GM18519 (cell line): ENCODE data around the gene TAF4B.
"Not testable (repeated sequence)": the region's sequence is repeated elsewhere in the genome, so short reads cannot be mapped to it uniquely, and the experiment has no call there.

Experiments used
- ATAC-seq: cut with Tn5 transposase; IDR thresholded peaks from one replicate; pipeline ENCODE4 v1.9.1; 2021; ENCODE audit warnings: mild to moderate bottlenecking, moderate library complexity; ENCODE audit not compliant: unreplicated experiment, low FRiP score

Gene TAF4B, protein sequence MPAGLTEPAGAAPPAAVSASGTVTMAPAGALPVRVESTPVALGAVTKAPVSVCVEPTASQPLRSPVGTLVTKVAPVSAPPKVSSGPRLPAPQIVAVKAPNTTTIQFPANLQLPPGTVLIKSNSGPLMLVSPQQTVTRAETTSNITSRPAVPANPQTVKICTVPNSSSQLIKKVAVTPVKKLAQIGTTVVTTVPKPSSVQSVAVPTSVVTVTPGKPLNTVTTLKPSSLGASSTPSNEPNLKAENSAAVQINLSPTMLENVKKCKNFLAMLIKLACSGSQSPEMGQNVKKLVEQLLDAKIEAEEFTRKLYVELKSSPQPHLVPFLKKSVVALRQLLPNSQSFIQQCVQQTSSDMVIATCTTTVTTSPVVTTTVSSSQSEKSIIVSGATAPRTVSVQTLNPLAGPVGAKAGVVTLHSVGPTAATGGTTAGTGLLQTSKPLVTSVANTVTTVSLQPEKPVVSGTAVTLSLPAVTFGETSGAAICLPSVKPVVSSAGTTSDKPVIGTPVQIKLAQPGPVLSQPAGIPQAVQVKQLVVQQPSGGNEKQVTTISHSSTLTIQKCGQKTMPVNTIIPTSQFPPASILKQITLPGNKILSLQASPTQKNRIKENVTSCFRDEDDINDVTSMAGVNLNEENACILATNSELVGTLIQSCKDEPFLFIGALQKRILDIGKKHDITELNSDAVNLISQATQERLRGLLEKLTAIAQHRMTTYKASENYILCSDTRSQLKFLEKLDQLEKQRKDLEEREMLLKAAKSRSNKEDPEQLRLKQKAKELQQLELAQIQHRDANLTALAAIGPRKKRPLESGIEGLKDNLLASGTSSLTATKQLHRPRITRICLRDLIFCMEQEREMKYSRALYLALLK

DNA sequence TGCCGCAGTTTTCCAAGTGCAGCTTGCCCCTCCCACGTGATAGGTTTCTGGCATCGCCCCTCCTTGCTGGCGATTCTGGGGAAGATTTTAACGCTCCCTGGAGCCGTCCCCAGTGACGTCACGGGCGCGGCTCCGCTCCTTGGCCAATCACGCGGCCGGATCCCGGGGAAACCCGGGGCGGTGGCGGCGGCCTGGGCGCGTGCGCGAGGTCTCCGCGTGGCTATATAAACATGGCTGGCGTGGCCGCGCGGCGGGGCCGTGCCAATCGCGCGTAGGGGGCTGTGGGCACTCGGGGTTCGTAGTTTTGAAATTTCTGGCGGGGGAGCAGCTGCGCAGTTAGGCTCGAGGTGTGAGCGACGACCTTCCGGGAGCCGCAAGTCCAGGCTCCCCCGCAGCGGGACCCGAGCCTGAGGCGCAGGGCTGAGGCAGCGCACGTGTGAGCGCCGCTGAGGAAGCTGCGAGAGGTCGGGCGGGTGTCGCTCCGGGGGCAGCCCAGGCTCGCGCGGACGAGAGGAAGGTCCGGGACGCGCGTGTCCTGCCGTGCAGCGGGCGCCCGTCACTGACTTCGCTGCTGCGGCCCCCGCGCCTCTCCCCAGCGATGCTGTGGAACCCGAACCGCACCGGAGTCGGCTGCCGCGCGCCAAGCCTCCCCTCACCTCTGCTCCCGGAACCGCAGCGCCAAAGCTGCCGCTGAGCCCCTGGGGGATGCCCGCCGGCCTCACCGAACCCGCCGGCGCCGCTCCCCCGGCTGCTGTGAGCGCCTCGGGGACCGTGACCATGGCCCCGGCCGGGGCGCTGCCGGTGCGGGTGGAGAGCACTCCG, at the start of gene TAF4B:
Gene TAF4B, plus strand, starts transcription at position 217 of the 822 bp plus-strand sequence. Its CDS starts 489 bp downstream, at position 706.
- peak; percentile 73 for ATAC-seq

DNA sequence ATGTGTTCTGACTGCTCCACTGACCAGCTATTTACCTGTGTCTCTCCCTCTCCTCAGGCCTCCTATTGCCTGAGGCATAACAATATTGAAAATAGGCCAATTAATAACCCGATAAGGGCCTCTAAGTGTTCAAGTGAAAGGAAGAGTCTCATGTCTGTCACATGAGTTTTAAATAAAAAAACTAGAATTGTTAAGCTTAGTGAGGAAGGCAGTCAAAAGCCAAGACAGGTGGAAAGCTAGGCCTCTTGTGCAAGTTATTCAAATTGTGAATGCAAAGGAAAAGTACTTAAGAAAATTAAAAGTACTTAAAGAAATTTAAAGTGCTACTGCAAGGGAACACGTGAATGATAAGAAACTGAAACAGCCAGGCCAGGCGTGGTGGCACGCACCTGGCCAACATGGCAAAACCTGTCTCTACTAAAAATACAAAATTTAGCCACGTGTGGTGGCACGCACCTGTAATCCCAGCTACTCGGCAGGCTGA, 44.9 kb upstream of the TAF4B start:
- ATAC-seq: no peak

DNA sequence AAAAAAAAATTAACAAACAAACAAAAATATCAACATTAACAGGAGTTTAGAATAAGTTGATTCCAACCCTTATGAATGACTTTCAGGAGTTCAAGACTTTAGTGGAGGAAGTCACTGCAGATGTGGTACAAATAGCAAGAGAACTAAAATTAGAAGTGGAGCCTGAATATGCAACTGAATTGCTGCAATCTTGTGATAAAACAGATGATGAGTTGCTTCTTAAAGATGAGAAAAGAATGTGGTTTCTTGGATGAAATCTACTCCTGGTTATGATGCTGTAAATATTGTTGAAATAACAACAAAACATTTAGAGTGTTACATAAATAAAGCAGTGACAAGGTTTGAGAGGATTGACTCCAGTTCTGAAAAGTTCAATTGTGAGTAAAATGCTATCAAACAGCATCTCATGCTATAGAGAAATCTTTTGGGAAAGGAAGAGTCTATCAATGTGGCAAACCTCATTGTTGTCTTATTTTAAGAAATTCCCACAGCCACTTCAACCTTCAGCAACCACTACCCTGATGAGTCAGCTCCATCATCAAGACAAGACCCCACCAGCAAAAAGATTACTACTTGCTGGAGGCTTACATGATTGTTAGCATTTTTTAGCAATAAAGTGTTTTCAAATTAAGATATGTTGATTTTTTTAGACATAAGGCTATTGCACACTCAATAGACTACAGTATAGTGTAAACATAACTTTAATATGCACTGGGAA, 42.7 kb upstream of the TAF4B start:
- no peak for ATAC-seq

DNA sequence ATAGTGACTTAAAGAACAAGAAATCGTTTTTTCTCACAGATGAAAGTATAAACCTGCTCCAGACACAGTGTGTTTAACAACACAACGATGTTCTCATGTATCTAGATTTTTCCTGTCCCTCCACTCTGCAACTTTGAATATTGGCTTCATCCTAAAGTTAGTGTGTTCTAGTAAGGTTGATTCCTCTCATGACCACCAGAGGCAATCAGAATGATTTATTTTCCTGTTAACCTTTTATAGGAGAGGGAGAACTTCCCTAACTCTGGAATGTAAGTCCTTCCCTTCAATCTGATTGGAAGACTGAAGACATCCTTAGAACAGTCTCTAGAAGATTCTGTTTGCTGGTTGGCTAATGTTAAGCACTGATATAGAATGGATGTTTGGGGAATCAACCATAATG, 41.0 kb upstream of the TAF4B start:
- no peak for ATAC-seq

DNA sequence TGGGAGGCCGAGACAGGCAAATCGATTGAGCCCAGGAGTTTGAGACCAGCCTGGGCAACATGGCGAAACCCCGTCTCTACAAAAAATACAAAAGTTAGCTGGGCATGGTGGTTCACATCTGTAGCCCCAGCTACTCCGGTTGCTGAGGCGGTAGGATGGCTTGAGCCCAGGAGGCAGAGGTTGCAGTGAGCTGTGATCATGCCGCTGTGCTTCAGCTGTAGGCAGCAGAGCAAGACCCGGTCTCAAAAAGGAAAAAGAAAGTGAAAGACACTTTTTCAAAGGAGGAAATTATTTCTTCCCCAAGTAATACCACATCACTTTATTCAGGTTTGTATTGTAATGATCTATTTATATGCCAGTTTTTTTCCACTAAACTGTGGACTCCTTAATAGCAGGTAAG, 35.7 kb upstream of the TAF4B start:
- ATAC-seq: peak; percentile 89

DNA sequence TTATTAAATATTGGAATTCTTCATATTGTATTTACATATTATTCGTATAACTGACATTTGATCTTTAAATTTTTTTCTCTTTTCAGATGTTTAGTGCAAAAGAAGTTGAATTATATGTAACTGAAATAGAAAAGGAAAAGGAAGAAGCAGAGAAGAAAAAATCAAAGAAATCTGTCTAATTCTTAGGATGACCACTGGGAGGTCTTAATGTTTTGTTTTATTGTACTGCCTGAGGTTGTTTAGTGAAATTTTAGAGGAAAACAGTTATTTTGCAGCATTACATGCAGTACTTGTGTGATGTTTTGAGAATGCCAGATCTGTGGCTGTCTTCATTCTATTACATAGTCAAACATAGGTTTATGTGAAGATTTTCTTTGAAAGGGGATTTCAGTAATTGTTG, 34.0 kb upstream of the TAF4B start:
- ATAC-seq: no peak

DNA sequence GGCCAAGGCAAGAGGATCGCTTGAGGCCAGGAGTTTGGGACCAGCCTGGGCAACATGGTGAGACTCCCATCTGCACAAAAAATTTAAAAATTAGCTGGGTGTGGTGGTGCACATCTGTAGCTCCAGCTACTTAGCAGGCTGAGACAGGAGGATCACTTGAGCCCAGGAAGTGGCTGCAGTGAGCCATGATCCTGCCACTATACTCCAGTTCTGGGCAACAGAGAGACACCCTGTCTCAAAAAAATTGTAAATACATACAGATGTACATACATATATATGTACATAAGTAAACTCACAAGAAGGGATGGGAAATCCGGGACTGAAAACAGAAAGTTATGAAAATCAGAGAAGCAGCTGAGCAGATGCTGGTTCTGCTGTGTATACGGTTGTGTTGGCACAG, 29.6 kb upstream of the TAF4B start:
- ATAC-seq: no peak

DNA sequence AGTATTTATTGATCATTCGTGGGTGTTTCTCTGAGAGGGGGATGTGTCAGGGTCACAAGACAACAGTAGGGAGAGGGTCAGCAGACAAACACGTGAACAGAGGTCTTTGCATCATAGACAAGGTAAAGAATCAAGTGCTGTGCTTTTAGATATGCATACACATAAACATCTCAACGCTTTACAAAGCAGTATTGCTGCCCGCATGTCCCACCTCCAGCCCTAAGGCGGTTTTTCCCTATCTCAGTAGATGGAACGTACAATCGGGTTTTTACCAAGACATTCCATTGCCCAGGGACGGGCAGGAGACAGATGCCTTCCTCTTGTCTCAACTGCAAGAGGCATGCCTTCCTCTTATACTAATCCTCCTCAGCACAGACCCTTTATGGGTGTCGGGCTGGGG, 24.2 kb upstream of the TAF4B start:
- not testable (repeated sequence) for ATAC-seq

DNA sequence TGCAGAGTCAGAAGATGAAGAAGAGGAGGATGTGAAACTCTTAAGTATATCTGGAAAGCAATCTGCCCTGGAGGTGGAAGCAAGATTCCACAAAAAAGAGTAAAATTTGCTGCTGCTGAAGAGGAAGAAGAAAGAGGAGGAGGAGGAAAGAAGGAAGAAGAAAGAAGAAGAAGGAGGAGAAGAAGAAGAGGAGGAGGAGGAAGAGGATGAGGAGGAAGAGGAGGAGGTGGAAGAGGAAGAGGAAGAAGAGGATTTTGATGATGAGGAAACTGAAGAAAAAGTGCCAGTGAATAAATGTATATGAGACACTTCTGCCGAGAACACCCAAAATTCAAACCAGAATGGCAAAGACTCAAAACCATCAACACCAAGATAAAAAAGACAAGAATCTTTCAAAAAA, 20.9 kb upstream of the TAF4B start:
- ATAC-seq: no peak

DNA sequence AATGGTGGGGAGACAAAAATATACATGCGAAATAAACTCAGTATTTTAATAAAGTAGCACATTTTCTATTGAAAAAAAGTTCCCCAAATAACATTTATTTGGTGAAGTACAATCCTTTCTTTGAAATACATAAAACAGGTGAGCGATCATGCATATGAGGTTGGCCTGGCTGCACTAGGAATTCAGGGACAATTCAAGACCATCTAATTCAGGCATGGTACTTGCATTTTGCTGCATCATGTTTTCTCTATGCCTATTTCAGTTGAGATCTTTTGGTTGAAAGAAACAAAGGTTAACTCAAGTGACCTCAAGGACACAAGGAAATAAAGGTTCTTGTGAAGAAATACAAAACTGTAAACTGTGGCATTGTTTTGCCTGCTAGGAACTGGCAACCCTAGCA, 19.8 kb upstream of the TAF4B start:
- ATAC-seq: no peak

DNA sequence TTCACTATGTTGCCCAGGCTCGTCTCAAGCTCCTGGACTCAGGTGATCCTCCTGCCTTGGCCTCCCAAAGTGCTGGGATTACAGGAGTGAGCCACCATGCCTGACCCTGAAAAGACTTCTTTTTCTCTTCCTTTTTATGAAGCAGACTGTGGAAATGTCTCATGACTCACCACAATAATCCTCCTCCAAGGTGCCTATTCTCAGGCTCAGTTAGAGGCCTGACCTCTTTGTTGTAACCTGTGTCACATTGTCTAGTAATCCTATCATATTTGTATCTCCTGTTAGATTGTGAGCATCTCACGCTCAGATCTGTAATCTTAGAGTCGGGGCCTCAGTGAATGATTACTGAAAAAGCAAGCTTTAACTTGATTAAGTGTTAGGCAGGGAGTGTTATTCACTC, 18.3 kb upstream of the TAF4B start:
- ATAC-seq: no peak

DNA sequence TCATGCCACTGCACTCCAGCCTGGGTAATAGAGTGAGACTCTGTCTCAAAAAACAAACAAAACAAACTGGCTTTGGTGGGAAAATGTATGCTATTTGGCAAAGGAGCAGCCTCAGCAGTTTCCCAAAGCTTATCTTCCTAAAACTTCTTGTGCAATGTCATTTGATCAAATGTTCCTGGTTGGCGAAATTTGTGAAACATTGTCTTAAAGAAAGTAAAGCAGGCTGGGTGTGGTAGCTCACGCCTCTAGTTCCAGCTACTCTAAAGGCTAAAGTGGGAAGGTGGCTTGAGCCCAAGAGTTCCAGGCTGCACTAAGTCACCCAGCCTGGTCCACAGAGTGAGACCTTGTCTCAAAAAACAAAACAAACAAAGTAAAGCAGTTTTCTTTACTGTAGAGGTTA, 17.3 kb upstream of the TAF4B start:
- no peak for ATAC-seq

DNA sequence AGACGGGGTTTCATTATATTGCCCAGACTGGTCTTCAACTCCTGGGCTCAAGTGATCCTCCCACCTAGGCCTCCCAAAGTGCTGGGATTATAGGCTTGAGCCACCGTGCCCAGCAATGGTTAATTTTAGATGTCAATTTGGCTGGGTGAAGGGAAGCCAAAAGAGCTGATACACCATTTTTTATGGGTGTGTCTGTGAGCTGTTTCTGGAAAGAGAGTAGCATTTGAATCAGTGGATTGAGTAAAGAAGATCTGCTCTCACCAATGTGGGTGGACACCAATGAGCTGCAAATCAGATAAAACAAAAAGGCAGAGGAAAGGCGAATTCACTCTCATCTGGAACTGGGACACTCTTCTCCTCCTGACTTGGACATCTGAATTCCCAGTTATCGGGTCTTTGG, 16.1 kb upstream of the TAF4B start:
- no peak for ATAC-seq

DNA sequence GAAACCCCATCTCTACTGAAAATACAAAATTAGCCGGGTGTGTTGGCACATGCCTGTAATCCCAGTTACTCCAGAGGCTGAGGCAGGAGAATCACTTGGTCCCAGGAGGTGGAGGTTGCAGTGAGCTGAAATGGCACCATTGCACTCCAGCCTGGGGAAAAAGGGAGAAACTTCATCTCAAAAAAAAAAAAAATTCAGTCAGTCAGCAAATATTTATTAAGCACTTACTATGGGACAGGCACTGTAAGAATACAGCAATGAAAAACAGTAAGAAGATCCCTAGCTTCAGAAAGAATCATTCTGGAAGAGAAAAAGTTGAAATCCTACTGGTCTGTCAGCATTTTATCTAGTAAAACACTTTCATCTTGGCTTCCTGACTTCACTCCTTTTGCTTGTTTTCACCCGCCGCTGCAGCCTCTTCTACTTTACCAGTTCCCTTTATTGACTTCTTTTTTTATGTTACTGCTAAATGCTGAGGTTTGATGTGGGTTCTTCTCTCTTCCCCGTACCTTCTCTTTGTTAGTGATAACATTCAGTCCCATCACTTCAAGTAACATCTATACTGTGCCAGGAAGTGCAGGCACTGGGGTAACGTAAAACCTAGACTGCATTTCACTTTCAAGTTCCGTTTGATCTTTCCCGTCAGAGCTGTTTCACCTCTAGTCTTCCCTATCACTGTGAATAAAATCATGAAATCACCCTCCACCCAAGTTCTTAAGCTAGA, 10.8 kb upstream of the TAF4B start:
- ATAC-seq: peak; percentile 91

DNA sequence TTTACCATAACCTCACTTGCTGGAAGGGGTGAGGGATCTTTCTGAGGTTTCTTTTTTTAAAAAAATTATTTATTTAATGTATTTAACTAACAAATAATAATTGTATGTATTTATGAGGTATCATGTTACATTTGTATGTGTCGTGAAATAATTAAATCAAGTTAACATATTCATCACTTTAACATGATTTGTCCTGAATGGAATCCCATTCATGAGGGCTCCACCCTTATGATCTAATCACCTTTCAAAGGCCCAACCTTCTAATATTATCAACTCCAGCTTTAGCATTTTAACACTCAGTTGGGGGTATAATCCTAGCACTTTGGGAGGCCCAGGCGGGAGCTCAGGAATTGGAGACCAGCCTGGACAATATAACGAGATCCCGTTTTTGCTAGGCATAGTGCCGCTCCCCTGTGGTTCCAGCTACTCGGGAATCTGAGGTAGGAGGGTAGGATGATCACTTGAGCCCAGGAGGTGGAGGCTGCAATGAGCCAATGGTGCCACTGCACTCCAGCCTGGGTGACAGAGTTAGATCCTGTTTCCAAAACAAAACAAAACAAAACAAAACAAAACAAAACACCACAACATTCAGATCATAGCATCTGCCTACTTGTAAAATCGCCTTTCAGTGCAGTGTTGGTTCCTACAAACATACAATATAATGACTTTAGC, 1.1 kb upstream of the TAF4B start:
- no peak for ATAC-seq

DNA sequence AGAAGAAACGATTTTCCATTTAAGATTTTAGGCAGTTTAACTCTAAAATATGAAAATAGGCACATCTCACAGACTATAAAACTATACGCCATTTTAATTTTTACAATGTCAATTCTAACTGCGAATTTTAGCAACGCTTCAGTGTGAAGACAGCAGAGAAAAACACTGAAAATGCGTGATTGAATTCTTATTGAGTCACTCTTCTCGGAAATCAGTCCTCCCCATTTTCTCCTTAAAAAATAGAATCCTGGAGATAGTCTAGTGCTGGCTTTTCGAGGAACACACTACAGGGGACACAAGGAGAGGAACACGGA, 373 bp upstream of the TAF4B start:
- ATAC-seq: no peak

DNA sequence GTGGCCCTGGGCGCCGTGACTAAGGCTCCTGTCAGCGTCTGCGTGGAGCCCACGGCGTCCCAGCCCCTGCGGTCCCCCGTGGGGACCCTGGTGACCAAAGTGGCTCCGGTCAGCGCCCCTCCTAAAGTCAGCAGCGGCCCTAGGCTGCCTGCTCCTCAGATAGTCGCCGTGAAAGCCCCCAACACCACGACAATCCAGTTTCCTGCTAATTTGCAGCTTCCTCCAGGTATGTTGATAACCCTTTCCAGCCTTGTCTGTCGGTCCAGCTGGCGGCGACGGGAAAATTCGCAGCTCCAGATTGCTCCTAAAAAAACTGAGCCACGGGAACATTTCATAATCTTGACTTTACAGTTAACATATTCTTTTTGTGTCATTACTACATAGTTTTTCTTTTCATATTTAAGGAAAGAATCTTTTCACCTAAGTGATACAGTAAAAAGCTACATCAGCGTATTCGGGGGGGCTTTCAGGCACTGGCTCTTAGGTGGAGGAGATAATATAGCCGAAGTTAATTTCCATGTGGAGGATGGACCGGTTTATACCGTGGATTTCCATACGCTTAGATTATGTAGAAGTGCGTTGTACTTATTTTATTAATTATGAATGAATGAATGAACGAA, 916 bp downstream of the TAF4B start:
- ATAC-seq: no peak

DNA sequence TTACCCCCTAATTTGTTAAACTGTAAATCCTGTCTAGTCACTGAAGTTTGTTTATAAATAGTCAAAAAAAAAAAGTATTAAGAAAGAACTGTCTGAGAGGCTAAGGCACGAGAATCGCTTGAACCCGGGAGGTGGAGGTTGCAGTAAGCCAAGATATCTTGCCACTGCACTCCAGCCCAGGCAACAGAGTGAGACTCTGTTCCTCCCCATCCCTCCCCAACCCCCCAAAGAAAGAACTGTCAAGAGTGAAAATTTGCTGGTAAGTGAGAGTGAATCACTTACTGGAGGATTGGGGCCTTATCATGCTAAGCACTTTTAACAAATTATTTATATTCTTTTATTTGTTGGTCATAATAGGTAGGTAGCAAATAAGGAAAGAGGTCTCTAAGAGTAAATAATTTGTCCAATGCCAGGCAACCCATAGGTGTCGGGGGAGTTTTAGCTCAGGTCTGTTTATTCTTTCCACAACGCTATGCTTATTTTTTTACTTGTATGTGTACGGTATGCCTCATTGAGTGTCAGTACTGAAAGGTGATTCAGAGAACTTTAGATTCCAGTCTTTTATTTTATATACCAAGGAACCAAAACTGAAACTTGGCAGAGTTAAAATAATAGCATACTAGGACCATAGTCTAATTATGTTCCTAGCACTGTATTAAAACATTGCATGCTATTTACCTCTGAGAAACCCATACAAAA, 2.5 kb downstream of the TAF4B start:
- ATAC-seq: no peak
